LHCN-M2 (cell line): ENCODE results near the gene KRTAP12-2. TPM values are rescaled to one million over a fixed set of nuclear protein-coding genes. Genes with fewer than 3 reads are reported as not detected.
"Not testable (repeated sequence)": the region's sequence is repeated elsewhere in the genome, so short reads cannot be mapped to it uniquely, and the experiment has no call there.

Experiments used
- DNase-seq: peaks from one replicate; pipeline ENCODE4 v3.0.0-alpha.2; 2012; ENCODE audit warnings: low read depth
- total RNA-seq: library from RNA; depleted of rRNA; stranded (reverse); fragments of >200 nt; gene quantifications from 2 replicates; pipeline ENCODE4 v1.2.3, GENCODE V29; 2014

The KRTAP12-2 gene
- total RNA-seq, 1 experiment from 2014 or later = not detected

GRCh38 chr21:44650973-44651675 lies 15.6 kb downstream of the KRTAP12-2 start:
- no peak for DNase-seq

DNA sequence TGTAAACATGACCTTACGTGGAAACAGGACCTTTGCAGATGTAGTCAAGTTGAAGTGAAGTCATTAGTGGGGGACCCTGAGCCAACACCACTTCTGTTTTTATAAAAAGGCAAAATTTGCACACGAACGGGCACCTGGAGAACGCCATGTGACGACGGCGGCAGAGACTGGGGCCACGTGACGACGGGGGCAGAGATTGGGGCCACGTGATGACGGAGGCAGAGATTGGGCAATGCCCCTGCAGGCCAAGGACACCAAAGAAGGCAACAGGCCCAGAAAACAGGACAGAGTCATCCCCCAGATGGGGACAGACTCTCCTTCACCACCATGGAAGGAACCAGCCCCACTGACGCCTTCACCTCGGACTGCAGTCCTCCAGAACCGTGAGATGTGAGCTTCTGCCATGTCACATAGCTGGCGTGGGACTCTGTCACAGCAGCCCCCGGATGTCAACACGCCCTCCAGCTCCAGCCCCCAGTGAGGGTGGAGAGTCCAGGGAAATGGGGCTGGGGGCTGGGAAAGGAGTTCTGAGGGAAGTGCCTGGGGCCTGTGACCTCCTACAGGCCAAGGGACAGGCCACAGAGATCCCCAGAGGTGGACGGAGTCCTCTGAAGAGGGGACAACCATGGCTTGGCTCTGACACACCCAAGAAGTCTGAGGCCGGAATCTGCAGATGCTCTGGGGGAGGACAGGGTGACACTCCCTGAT lies 16.3 kb downstream of the KRTAP12-2 start:
- DNase-seq = no peak

DNA sequence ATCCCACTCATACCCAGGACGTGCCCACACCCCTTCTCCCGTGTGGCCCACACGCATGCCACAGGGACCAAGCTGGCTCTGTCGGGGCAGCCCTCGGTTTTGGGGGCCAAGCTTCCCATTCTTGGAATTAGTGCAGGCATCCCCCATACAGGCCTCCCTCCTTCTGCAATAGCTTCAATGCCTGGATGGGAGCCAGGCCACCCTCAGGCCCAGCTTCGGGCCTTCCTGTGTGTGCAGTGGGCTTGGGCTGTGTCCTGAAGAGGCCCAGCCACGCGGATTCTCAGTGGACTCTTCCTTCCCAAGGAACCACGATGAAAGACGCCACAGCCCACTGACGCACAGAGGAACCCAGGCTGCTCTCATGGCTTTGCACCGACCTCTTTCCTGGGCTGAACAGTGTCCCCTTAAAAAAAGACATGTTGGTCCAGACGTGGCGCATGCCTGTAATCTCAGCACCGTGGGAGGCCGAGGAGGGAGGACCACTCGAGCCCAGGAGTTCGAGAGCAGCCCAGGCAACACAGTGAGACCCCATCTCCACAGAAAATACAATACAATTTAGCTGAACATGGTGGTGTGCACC lies 17.1 kb downstream of the KRTAP12-2 start:
- no peak for DNase-seq

GRCh38 chr21:44648557-44649311 lies 18.0 kb downstream of the KRTAP12-2 start:
- DNase-seq = no peak

DNA sequence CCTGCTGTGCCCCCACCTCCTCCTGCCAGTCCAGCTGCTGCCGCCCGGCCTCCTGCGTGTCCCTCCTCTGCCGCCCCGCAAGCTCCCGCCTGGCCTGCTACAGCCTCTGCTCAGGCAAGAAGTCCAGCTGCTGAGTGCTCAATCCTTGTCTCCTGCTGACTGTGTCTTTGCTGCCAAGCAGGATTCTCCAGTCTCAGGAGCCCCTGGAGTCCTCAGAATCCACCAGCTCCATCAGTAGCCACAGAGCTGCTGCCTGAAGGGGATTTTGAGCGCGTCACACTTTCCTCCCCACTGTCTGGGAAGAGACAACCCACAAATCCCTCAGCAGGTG lies 19.5 kb downstream of the KRTAP12-2 start:
- no peak for DNase-seq

GRCh38 chr21:44646366-44647221 lies 20.1 kb downstream of the KRTAP12-2 start, which contains the start of gene KRTAP10-11:
KRTAP10-11 (plus strand) TSS chr21:44646414; CDS start chr21:44646459, 45 bp downstream.
- DNase-seq = not testable (repeated sequence)

DNA sequence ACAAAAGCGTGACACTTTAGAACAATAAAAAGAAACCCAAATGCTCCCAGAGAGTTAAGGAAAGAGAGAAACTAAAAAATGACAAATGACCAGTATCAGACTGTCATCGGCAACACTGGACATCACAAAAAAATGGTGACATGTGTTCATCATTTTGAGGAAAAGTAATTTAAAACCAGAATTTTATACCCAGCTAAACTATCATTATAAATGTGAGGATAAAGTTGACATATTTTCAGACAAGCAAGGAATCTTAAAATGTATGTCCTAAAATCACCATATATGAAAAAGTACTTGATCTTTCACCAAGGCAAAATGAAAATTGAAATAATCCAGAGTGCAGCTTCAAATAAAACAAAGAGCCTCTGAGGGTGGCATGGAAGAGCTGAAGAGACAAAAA lies 21.8 kb downstream of the KRTAP12-2 start:
- no peak for DNase-seq

- DNase-seq = no peak
Observed at GRCh38 chr21:44643741-44644310, 22.9 kb downstream of the KRTAP12-2 start.

DNA sequence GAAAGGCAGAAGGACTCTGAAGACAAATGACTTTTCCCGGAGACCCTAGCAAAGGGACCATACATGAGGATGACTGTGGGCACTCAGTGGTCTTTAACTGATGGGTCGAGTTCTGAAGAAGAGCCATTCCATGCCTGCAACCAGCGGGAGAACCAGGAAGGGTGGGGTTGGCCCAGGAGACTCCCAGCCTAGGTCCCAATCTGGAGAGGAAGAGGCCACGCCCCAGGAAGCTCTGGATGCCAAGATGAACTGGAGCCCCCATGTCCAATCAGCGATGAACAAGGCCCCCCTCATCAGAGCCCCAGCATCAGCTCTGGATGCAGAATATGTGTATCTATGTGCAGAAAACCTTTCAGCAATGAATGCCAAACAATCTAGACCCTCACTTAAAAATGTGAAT lies 26.0 kb downstream of the KRTAP12-2 start:
- DNase-seq = no peak

- no peak for DNase-seq
Observed at GRCh38 chr21:44639331-44639655, 27.4 kb downstream of the KRTAP12-2 start.

- not testable (repeated sequence) for DNase-seq
Observed at GRCh38 chr21:44638506-44639330, 28.0 kb downstream of the KRTAP12-2 start.

GRCh38 chr21:44637851-44638348 lies 28.8 kb downstream of the KRTAP12-2 start:
- not testable (repeated sequence) for DNase-seq

DNA sequence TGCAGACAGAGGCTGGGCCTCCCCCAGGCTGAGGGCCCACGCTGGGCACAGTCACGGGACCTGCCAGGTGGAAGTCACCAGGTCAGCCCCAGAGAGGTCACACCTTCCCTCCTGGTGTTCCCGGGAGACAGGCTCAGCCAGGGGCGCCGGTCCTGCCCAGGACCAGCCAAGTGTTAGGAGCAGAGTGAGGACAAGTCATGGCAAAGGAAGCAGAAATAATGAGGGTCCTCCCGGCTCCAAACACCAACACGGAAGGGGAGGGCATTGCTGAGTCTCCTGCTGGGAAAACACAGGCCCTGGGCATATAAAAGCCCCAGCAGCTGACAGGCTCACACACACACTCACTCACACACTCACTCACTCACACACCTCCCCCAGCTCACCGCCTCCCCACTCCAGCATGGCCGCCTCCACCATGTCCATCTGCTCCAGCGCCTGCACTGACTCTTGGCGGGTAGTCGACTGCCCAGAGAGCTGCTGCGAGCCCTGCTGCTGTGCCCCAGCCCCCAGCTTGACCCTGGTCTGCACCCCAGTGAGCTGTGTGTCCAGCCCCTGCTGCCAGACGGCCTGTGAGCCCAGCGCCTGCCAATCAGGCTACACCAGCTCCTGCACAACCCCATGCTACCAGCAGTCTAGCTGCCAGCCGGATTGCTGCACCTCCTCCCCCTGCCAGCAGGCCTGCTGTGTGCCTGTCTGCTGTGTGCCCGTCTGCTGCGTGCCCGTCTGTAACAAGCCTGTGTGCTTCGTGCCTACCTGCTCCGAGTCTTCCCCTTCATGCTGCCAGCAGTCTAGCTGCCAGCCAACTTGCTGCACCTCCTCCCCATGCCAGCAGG lies 29.5 kb downstream of the KRTAP12-2 start, which contains the start of gene KRTAP10-10:
Gene KRTAP10-10, plus strand, starts transcription at position 339 of the 833 bp plus-strand sequence. Its CDS starts 62 bp downstream, at position 401.
- DNase-seq = peak; percentile 5

- DNase-seq = no peak
Observed at GRCh38 chr21:44636209-44637017, 30.3 kb downstream of the KRTAP12-2 start.

- no peak for DNase-seq
Observed at GRCh38 chr21:44632067-44632466, 34.7 kb downstream of the KRTAP12-2 start.

GRCh38 chr21:44630440-44630839 lies 36.3 kb downstream of the KRTAP12-2 start:
- no peak for DNase-seq

- no peak for DNase-seq
Observed at GRCh38 chr21:44628707-44629391, 37.9 kb downstream of the KRTAP12-2 start.
